Heart right ventricle (tissue), 16 donors: ENCODE data around the gene OSBPL6. TPM values are rescaled to one million over a fixed set of nuclear protein-coding genes. Genes with fewer than 3 reads are reported as not detected.
A peak's percentile ranks its signal among the peaks of the same experiment; 100 is the strongest.

Experiments
- ATAC-seq, 8 donors: fragments of 200-7000 bp; cut with Tn5 transposase; one replicate each; pipeline ENCODE4 v1.9.1; 2020; ENCODE audit warnings: mild to moderate bottlenecking in 8 of 8, moderate library complexity in 8 of 8, moderate number of reproducible peaks in 1 of 8
- DNase-seq, 2 donors: peaks; one replicate each; pipeline ENCODE4 v3.0.0-alpha.2; 2020
- H3K27ac ChIP-seq, 10 donors: fragments of 200-600 bp; sonication (generic) in 2 of 10; one replicate each; pipeline versions ENCODE4 v1.5.0 to v1.8.0; 2020 to 2022; ENCODE audit warnings: mild to moderate bottlenecking in 3 of 10
- H3K27me3 ChIP-seq, 7 donors: fragments of 200-600 bp; one replicate each; pipeline ENCODE4 v1.8.0; 2021 to 2022; ENCODE audit warnings: mild to moderate bottlenecking in 2 of 7
- H3K36me3 ChIP-seq, 9 donors: fragments of 200-600 bp; sonication (generic) in 1 of 9; one replicate each; pipeline versions ENCODE4 v1.5.0 to v1.8.0; 2020 to 2022; ENCODE audit warnings: mild to moderate bottlenecking in 2 of 9
- H3K4me1 ChIP-seq, 9 donors: fragments of 200-600 bp; sonication (generic) in 1 of 9; one replicate each; pipeline versions ENCODE4 v1.5.0 to v1.8.0; 2020 to 2022; ENCODE audit warnings: mild to moderate bottlenecking in 4 of 9
- H3K4me3 ChIP-seq, 10 donors: fragments of 200-600 bp; sonication (generic) in 2 of 10; one replicate each; pipeline versions ENCODE4 v1.5.0 to v1.8.0; 2020 to 2022; ENCODE audit warnings: mild to moderate bottlenecking in 7 of 10, moderate library complexity in 2 of 10
- H3K9me3 ChIP-seq, 11 donors: fragments of 200-600 bp in 10 of 11; sonication (generic) in 2 of 11; one replicate each; pipeline versions ENCODE4 v1.5.0 to v1.8.0; 2013 to 2022; ENCODE audit warnings: mild to moderate bottlenecking in 2 of 11, control low read depth in 1 of 11, moderate library complexity in 1 of 11
- WGBS, 2 donors: extraction: QIAGEN DNeasy Blood & Tissue Kit; methylation state at CpG; one replicate each; pipeline ENCODE4 v1.1.7; 2013; ENCODE audit warnings: inconsistent platforms in 1 of 2; 5-methylcytosine and 5-hydroxymethylcytosine counted together
- intact Hi-C, 10 donors: fragments of 100-400 bp; cut with DNase I; formaldehyde crosslinking; loops; one replicate each; pipeline versions ENCODE4 v1.11.1 to v1.14.2; 2022
- polyA plus RNA-seq, 2 donors: library from polyadenylated mRNA; stranded (reverse); fragments of 200-250 nt; gene quantifications; one replicate each; pipeline ENCODE4 v1.2.3, GENCODE V29; 2013
- total RNA-seq, 10 donors: library from RNA; stranded (reverse); fragmentation: NEBNext Ultra II Directional in 3 of 10; extraction: Animal tissue kit (Norgen Biotek cat#: 25700) in 3 of 10; gene quantifications; one replicate each; pipeline versions ENCODE4 v1.2.1 to v1.2.4, GENCODE V29; 2021 to 2023
- TF ChIP-seq, protein P1 (sequence below), 9 donors: fragments of 200-600 bp; sonication (generic) in 2 of 9; IDR thresholded peaks; one replicate each; pipeline versions ENCODE4 v1.5.0 to v1.8.0; 2021 to 2022; ENCODE audit warnings: antibody characterized with exemption in 9 of 9, mild to moderate bottlenecking in 5 of 9, moderate library complexity in 1 of 9
- donor health status: Arrhythmogenic right ventricular cardiomyopathy.
- donor health status: ischemic (EF 13 %, LVEDD 7.1; RV severe dilation, severe dysfunction).
- donor health status: healthy with polysubstance abuse.
- donor health status: DM: no; HTN: yes; CAD: no.
- donor health status: DM: no; HTN: no; CAD: no.
- donor health status: ischemic (EF 25% LVEDD 6.9; RV normal size, moderate dysfunction).
- donor health status: ischemic (EF 25% LVEDD 5.7; RV mildly dilated, moderate dysfunction).
- donor health status: healthy.
- donor health status: DM: yes; HTN: yes; CAD: no.
- donor health status: Ischemic cardiomyopathy.
- donor health status: ischemic (EF 35%, LVEDD 5.7; RV mildly dilated, moderate dysfunction).
- donor health status: nonischemic (EF 11% LVEDD 7.7; RV severe dilation, severe dysfunction).
- donor health status: DM: yes; HTN: yes; CAD: no.
- donor health status: PGD.
- donor health status: ischemic (EF 29% LVEDD 5.4; RV normal size, mild dysfunction).
- donor health status: nonischemic (EF 23%, LVEDD 6.1; RV moderate dilation, normal function).

Gene OSBPL6
- total and polyA plus RNA-seq, 12 donors = 1.1 to 8.0 (median 4.4) TPM

DNA sequence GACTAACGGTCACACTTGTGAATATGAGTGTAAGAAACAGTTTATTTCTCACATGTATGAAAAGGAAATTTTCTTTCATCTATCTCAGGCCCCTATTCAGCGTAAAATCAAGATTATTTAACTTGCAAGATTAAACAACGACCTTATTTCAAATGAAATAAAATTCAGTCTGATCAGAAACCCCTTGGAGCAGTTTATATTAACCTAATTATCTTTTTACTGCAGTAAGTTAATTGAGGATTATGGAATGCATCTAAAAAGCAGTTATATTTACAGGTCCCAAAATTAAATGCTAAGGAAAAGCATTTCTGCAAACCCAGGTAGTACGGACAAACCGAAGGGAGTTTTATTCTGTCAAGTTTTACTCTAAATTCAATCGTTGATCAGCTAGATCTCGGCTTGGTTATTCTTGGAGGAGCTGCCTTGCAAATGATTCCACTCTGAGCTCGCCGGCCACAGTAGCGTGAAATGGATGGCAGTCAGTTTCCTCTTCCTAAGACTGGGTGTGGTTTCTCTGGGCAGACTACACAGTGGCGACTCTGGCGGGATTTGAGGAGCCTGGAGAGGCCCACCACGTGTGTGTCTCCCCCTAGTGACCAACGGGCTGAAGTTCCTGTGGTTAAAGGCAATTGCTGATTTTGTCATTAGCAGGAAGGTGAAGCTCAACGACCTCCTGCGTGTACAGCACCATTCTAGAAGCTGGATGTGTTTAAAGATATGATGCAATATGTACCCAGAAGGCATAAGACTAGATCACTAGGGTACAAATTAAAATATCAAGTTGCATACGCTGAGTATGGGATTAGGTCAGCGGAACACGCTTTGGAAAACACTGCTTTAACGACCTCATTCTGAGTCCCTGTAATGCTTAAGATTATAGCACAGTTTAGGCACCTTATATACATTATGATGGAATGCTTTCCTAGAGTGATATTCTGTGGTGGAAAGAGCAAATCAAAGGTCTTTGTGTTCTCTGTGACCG is 220.2 kb downstream of the OSBPL6 start:
- intact Hi-C loops = loop anchor here in 8 of 10 donors (1.0 to 10.0 kb wide), 6 partner anchors 17 to 302 kb away; partner anchors contain the start of gene RBM45 (in 7 of the 8)
- TF ChIP-seq, protein P1, sequence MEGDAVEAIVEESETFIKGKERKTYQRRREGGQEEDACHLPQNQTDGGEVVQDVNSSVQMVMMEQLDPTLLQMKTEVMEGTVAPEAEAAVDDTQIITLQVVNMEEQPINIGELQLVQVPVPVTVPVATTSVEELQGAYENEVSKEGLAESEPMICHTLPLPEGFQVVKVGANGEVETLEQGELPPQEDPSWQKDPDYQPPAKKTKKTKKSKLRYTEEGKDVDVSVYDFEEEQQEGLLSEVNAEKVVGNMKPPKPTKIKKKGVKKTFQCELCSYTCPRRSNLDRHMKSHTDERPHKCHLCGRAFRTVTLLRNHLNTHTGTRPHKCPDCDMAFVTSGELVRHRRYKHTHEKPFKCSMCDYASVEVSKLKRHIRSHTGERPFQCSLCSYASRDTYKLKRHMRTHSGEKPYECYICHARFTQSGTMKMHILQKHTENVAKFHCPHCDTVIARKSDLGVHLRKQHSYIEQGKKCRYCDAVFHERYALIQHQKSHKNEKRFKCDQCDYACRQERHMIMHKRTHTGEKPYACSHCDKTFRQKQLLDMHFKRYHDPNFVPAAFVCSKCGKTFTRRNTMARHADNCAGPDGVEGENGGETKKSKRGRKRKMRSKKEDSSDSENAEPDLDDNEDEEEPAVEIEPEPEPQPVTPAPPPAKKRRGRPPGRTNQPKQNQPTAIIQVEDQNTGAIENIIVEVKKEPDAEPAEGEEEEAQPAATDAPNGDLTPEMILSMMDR (IDR thresholded peaks at IDR 0.05) = peak; percentile 83 to 95 (median 91)
- Histone ChIP-seq H3K4me1 (peaks cover 0 to 23% (median 9%) of the 10 kb centered on the region in 9 donors), H3K27ac (peak overlapping the region; percentile 77 to 98 (median 93)), H3K27me3 (no peaks in the 10 kb centered on the region), H3K9me3 (no peaks in the 10 kb centered on the region), H3K36me3 (peaks cover 0 to 6% (median 0%) of the 10 kb centered on the region in 9 donors), H3K4me3 (peak overlapping the region; percentile 32 to 83 (median 69))
- 17% methylated on average over 21 of the region's 21 CpGs for WGBS, 2 donors
- DNase-seq (peak; percentile 82 to 93), ATAC-seq (peak; percentile 95 to 98 (median 96))

DNA sequence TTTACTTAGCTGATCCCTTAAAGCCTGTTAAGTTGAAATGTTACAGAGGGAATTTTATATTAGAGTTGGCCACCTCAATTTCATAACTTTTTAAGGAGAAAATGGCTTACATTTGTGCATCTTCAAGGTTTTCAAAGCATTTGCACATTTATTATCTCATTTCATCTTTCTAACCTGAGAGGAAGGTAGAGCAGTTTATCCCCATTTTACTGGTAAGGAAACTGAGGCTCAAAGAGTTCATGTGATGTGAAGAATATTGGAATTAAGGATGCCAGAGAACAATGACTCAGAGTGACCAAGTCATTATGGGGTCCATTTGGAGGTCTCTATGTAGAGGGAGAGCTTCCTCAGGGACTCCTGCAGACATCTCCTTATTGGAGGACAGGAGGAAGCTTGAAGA is 221.7 kb downstream of the OSBPL6 start:
- H3K4me1 ChIP-seq = peaks cover 0 to 33% (median 10%) of the 10 kb centered on the region in 9 donors
- TF ChIP-seq, protein P1 (IDR thresholded peaks at IDR 0.05) = no peak
- H3K9me3 ChIP-seq = no peaks in the 10 kb centered on the region
- no peaks in the 10 kb centered on the region for H3K27me3 ChIP-seq
- ATAC-seq (no peak), DNase-seq (no peak)
- H3K36me3 ChIP-seq = peaks cover 0 to 6% (median 0%) of the 10 kb centered on the region in 9 donors
- no peak overlapping the region for H3K4me3 ChIP-seq
- intact Hi-C loops = loop anchor here in 4 of 10 donors (2.0 to 10.0 kb wide), 3 partner anchors 19 to 301 kb away; partner anchors contain the start of gene RBM45 (in 2 of the 4)
- no peak overlapping the region for H3K27ac ChIP-seq

DNA sequence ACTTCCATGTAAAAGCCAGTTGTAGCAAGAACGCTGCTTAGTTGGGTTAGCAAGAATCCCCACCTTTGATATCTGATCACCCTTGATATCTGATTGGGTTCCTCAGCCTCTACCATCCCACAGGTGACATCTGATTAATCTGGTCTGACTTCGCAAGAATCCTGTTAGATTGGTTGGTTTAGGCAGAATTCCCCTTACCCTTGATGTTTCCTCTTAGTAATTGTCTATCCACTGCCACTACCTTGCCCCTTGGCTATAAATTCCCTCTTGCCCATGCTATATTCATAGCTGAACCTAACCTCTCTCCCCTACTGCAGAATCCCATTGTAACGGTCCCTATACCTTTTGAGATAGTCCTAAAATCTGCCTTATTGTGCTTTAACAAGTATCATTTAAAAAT is 223.6 kb downstream of the OSBPL6 start:
- TF ChIP-seq, protein P1 (IDR thresholded peaks at IDR 0.05) = no peak
- no peak overlapping the region for H3K4me3 ChIP-seq
- no peak overlapping the region for H3K27ac ChIP-seq
- DNase-seq (no peak), ATAC-seq (no peak)
- H3K4me1 ChIP-seq = peaks cover 0 to 33% (median 10%) of the 10 kb centered on the region in 9 donors
- H3K36me3 ChIP-seq = peaks cover 0 to 6% (median 0%) of the 10 kb centered on the region in 9 donors
- no peaks in the 10 kb centered on the region for H3K9me3 ChIP-seq
- 96 to 97% methylated on average over 3 of the region's 3 CpGs for WGBS, 2 donors
- intact Hi-C loops = loop anchor here in 3 of 10 donors (10.0 kb wide), 2 partner anchors 113 to 303 kb away; partner anchors contain the start of gene RBM45 (in 2 of the 3)
- H3K27me3 ChIP-seq = no peaks in the 10 kb centered on the region

DNA sequence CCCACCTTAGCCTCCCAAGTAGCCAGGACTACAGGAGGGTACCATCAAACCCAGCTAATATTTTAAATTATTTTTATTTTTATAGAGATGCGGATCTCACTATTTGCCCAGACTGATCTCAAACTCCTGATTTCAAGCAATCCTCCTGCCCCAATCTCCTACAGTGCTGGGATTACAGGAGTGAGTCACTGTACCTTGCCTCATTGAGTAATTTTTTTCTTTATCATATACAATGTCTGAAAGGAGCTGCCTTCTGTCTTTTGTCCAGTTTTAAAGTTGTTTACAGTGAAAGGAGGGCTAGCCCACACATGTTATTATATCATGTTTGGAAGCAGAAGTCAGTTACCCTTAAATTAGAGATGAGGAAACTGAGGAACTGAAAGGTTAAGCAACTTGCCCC is 224.1 kb downstream of the OSBPL6 start:
- peaks cover 0 to 6% (median 0%) of the 10 kb centered on the region in 9 donors for H3K36me3 ChIP-seq
- DNase-seq (no peak), ATAC-seq (no peak)
- no peak overlapping the region for H3K4me3 ChIP-seq
- no peaks in the 10 kb centered on the region for H3K9me3 ChIP-seq
- TF ChIP-seq, protein P1 (IDR thresholded peaks at IDR 0.05) = no peak
- WGBS, 2 donors = 97 to 100% methylated on average over 1 of the region's 1 CpG
- no peak overlapping the region for H3K27ac ChIP-seq
- peaks cover 0 to 28% (median 10%) of the 10 kb centered on the region in 9 donors for H3K4me1 ChIP-seq
- H3K27me3 ChIP-seq = no peaks in the 10 kb centered on the region
- intact Hi-C loops = loop anchor here in 3 of 10 donors (10.0 kb wide), 2 partner anchors 114 to 304 kb away; partner anchors contain the start of gene RBM45 (in 2 of the 3)
